Testis (tissue), 2 donors: Measurements from ENCODE around the gene KLF13.

Experiments
- CTCF ChIP-seq, 3 experiments: fragments of 450-650 bp in 2 of 3; fragments of 200-600 bp in 1 of 3; sonication (generic) in 1 of 3; IDR thresholded peaks; one replicate each; pipeline ENCODE4 v1.5.1; 2016 to 2019; ENCODE audit warnings: antibody characterized with exemption in 3 of 3, mild to moderate bottlenecking in 2 of 3, moderate library complexity in 1 of 3
- POLR2A ChIP-seq: fragments of 450-650 bp; IDR thresholded peaks from one replicate; pipeline ENCODE4 v1.6.1; 2017; ENCODE audit warnings: antibody characterized with exemption, mild to moderate bottlenecking, moderate library complexity

DNA sequence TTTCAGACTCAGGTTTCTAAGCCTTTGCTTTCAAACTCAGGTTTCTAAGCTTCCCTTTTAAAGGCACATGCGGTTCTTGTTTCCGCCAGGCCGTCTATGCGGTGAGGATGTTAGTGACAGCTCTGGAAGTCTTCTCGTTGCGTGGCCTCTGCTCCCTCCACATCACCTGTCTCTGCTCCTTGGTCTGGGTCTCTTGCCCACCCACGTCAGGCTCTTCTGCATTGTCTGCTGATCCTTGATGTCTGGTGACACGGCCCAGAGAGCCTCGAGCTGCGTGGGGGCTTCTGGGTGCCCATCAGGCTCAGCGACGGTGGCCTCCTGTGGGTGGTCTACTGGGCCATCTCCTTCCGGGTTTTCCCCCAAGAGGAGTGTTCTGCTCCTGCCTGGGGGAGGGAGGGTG is 30.5 kb downstream of the KLF13 start:
- TF ChIP-seq CTCF (IDR thresholded peaks at IDR 0.05), result no peak
- no peak for TF ChIP-seq POLR2A
